IMR-90 (cell line): ENCODE measurements around the gene TNS3. TPM values are rescaled to one million over a fixed set of nuclear protein-coding genes. Genes with fewer than 3 reads are reported as not detected.

Experiments used
- ATAC-seq: fragments of 200-7000 bp; cut with Tn5 transposase; 2 replicates; pipeline ENCODE4 v1.9.1; 2020; ENCODE audit warnings: low read depth, mild to moderate bottlenecking, moderate library complexity
- BruUV-seq: library from RNA; stranded (reverse); fragments of 400-500 nt; replicated peaks from 2 replicates; lab custom pipeline; 2021; lab: Mats Ljungman, UMichigan
- CTCF ChIA-PET: fragments of 300-600 bp; formaldehyde crosslinking; extraction: SDS; loops from one replicate; lab custom pipeline; 2021; ENCODE audit warnings: antibody characterized with exemption; lab: Yijun Ruan, JAX
- POLR2A ChIA-PET: fragments of 300-600 bp; sonication (Branson Sonifier 250); formaldehyde crosslinking; loops from one replicate; lab custom pipeline; 2022; ENCODE audit warnings: antibody characterized with exemption; ENCODE audit not compliant: unreplicated experiment; lab: Charles Lee
- DNase-seq: peaks from one replicate; pipeline ENCODE4 v3.0.0; 2013
- H2AFZ ChIP-seq: replicated peaks from 2 replicates; pipeline ENCODE3; 2013; ENCODE audit warnings: low read length, mild to moderate bottlenecking; ENCODE audit not compliant: poor library complexity
- H2AK5ac ChIP-seq: 2 replicates; pipeline ENCODE4 v1.6.1; 2013; ENCODE audit warnings: low read depth, low read length, inconsistent platforms
- H2AK9ac ChIP-seq: replicated peaks from 2 replicates; pipeline ENCODE3; 2013; ENCODE audit warnings: mild to moderate bottlenecking, low read depth, low read length, moderate library complexity; ENCODE audit not compliant: poor library complexity
- H2BK120ac ChIP-seq: 2 replicates; pipeline ENCODE4 v1.6.1; 2013; ENCODE audit warnings: low read depth, low read length, inconsistent platforms
- H2BK15ac ChIP-seq: 3 replicates; pipeline ENCODE4 v1.6.1; 2013; ENCODE audit warnings: low read depth, low read length, inconsistent platforms
- H2BK20ac ChIP-seq: 2 replicates; pipeline ENCODE4 v1.6.1; 2013; ENCODE audit warnings: low read depth, mild to moderate bottlenecking, inconsistent platforms, low read length, moderate library complexity
- H2BK5ac ChIP-seq: 2 replicates; pipeline ENCODE4 v1.6.1; 2013; ENCODE audit warnings: mild to moderate bottlenecking, low read depth, low read length, inconsistent platforms; ENCODE audit not compliant: poor library complexity, severe bottlenecking
- H3K14ac ChIP-seq: replicated peaks from 2 replicates; pipeline ENCODE4 v1.6.1; 2013; ENCODE audit warnings: low read depth, low read length, inconsistent platforms
- H3K18ac ChIP-seq: 2 replicates; pipeline ENCODE4 v1.6.1; 2013; ENCODE audit warnings: low read depth, low read length, control low read depth
- H3K23ac ChIP-seq: 2 replicates; pipeline ENCODE4 v1.6.1; 2013; ENCODE audit warnings: low read depth, low read length, inconsistent platforms
- H3K27ac ChIP-seq: 2 replicates; pipeline ENCODE4 v1.5.1; 2013; ENCODE audit warnings: mild to moderate bottlenecking, control low read depth, low read length; ENCODE audit not compliant: insufficient read depth
- H3K27me3 ChIP-seq: 2 replicates; pipeline ENCODE4 v1.6.1; 2013; ENCODE audit warnings: low read length; ENCODE audit not compliant: control insufficient read depth, insufficient read depth
- H3K36me3 ChIP-seq: 2 replicates; pipeline ENCODE4 v1.6.1; 2013; ENCODE audit warnings: low read length, mixed read lengths; ENCODE audit not compliant: control insufficient read depth, insufficient read depth
- H3K4ac ChIP-seq: 2 replicates; pipeline ENCODE4 v1.6.1; 2013; ENCODE audit warnings: low read depth, low read length, inconsistent platforms
- H3K4me1 ChIP-seq: 2 replicates; pipeline ENCODE4 v1.6.1; 2013; ENCODE audit warnings: low read length, mixed read lengths; ENCODE audit not compliant: control insufficient read depth, insufficient read depth
- H3K4me2 ChIP-seq: 2 replicates; pipeline ENCODE4 v1.6.1; 2013; ENCODE audit warnings: low read depth, mild to moderate bottlenecking, control low read depth, low read length, moderate library complexity
- H3K4me3 ChIP-seq: 2 replicates; pipeline ENCODE4 v1.5.1; 2013; ENCODE audit warnings: low read depth, mild to moderate bottlenecking, control low read depth, low read length, moderate library complexity; ENCODE audit not compliant: insufficient read depth
- H3K56ac ChIP-seq: 2 replicates; pipeline ENCODE4 v1.6.1; 2013; ENCODE audit warnings: low read length, inconsistent platforms; ENCODE audit not compliant: insufficient read depth; ENCODE audit errors: extremely low read depth
- H3K79me1 ChIP-seq, 2 experiments: 2 replicates each; pipeline ENCODE4 v1.6.1; 2013; ENCODE audit warnings: low read length in 2 of 2, inconsistent platforms in 1 of 2, low read depth in 1 of 2
- H3K9ac ChIP-seq: 2 replicates; pipeline ENCODE4 v1.6.1; 2013; ENCODE audit warnings: low read depth, low read length, control low read depth
- H3K9me1 ChIP-seq: 2 replicates; pipeline ENCODE4 v1.6.1; 2013; ENCODE audit warnings: low read length, inconsistent platforms; ENCODE audit not compliant: insufficient read depth
- H3K9me3 ChIP-seq: 2 replicates; pipeline ENCODE4 v1.6.1; 2013; ENCODE audit warnings: low read length; ENCODE audit not compliant: control insufficient read depth, insufficient read depth
- H4K20me1 ChIP-seq: 2 replicates; pipeline ENCODE4 v1.6.1; 2013; ENCODE audit warnings: low read length, inconsistent platforms; ENCODE audit not compliant: insufficient read depth
- H4K5ac ChIP-seq: 2 replicates; pipeline ENCODE4 v1.6.1; 2013; ENCODE audit warnings: mild to moderate bottlenecking, low read depth, low read length, control low read depth
- H4K8ac ChIP-seq, 2 experiments: 2 replicates each; pipeline ENCODE4 v1.6.1; 2013; ENCODE audit warnings: low read depth in 2 of 2, low read length in 2 of 2, control low read depth in 1 of 2, inconsistent platforms in 1 of 2
- H4K91ac ChIP-seq: 2 replicates; pipeline ENCODE4 v1.6.1; 2013; ENCODE audit warnings: low read depth, low read length, inconsistent platforms; ENCODE audit not compliant: insufficient read depth
- BHLHE40 ChIP-seq: fragments of 150-350 bp; IDR thresholded peaks from 2 replicates; pipeline ENCODE4 v1.6.1; 2016; ENCODE audit warnings: mild to moderate bottlenecking, low read depth, low read length
- CEBPB ChIP-seq: IDR thresholded peaks from 2 replicates; pipeline ENCODE4 v1.6.1; 2012; ENCODE audit warnings: low read depth, low read length, improper control_type of control experiment
- CHD1 ChIP-seq: IDR thresholded peaks from 2 replicates; pipeline ENCODE4 v1.6.1; 2012; ENCODE audit warnings: low read depth, low read length, improper control_type of control experiment
- FOS ChIP-seq: fragments of 150-350 bp; IDR thresholded peaks from 2 replicates; pipeline ENCODE4 v1.6.1; 2016; ENCODE audit warnings: low read depth, low read length
- MAFK ChIP-seq: IDR thresholded peaks from 2 replicates; pipeline ENCODE4 v1.6.1; 2012; ENCODE audit warnings: low read depth, low read length, improper control_type of control experiment
- MAZ ChIP-seq: IDR thresholded peaks from 2 replicates; pipeline ENCODE4 v1.6.1; 2012; ENCODE audit warnings: low read depth, mild to moderate bottlenecking, low read length, improper control_type of control experiment, moderate library complexity, borderline replicate concordance
- MXI1 ChIP-seq: IDR thresholded peaks from 2 replicates; pipeline ENCODE4 v1.6.1; 2012; ENCODE audit warnings: low read depth, mild to moderate bottlenecking, low read length, moderate library complexity, borderline replicate concordance
- NFE2L2 ChIP-seq: fragments of 150-350 bp; IDR thresholded peaks from 2 replicates; pipeline ENCODE4 v1.6.1; 2016; ENCODE audit warnings: low read depth, mild to moderate bottlenecking, low read length
- POLR2A ChIP-seq: IDR thresholded peaks from 2 replicates; pipeline ENCODE4 v1.6.1; 2012; ENCODE audit warnings: mild to moderate bottlenecking, low read depth, low read length
- RCOR1 ChIP-seq: IDR thresholded peaks from 2 replicates; pipeline ENCODE4 v1.6.1; 2012; ENCODE audit warnings: mild to moderate bottlenecking, low read length, improper control_type of control experiment; ENCODE audit not compliant: insufficient replicate concordance
- RFX5 ChIP-seq: IDR thresholded peaks from 2 replicates; pipeline ENCODE4 v1.8.0; 2012; ENCODE audit warnings: low read depth, mild to moderate bottlenecking, low read length, moderate library complexity
- SMC3 ChIP-seq: fragments of 150-350 bp; IDR thresholded peaks from 2 replicates; pipeline ENCODE4 v1.6.1; 2016; ENCODE audit warnings: low read depth, mild to moderate bottlenecking, antibody characterized with exemption, low read length, moderate library complexity
- WGBS, 2 experiments: methylation state at CpG; one replicate each; pipeline versions ENCODE4 v1.1.5 to v1.1.7; 2013; ENCODE audit warnings: missing lambda C conversion rate in 2 of 2; ENCODE audit not compliant: insufficient read length in 1 of 2; ENCODE audit errors: extremely low coverage in 2 of 2; 5-methylcytosine and 5-hydroxymethylcytosine counted together
- dilution Hi-C: fragments of 300-500 bp; cut with HindIII; formaldehyde crosslinking; loops from one replicate; pipeline ENCODE4 v1.14.3; 2018; ENCODE audit warnings: low sequenced_read_pairs; ENCODE audit not compliant: unreplicated experiment
- in situ Hi-C: fragments of 300-500 bp; cut with MboI; formaldehyde crosslinking; loops from 3 replicates; pipeline ENCODE4 v1.14.3; 2019; ENCODE audit warnings: low sequenced_read_pairs, inconsistent platforms, mixed read lengths
- intact Hi-C: fragments of 100-400 bp; cut with micrococcal nuclease; formaldehyde crosslinking; loops from 2 replicates; pipeline ENCODE4 v1.10.0; 2022
- polyA plus RNA-seq, 3 experiments: library from polyadenylated mRNA; depleted of rRNA; stranded (reverse); fragments of >200 nt; gene quantifications; 2 replicates each; pipeline ENCODE4 v1.2.3, GENCODE V29; 2012; ENCODE audit warnings: low replicate concordance in 1 of 3
- total RNA-seq: library from RNA; depleted of rRNA; stranded (reverse); fragments of >200 nt; gene quantifications from 2 replicates; pipeline ENCODE4 v1.2.3, GENCODE V29; 2012
- TF ChIP-seq, protein P1 (sequence below): fragments of 150-350 bp; IDR thresholded peaks from 2 replicates; pipeline ENCODE4 v1.6.1; 2016; ENCODE audit warnings: low read depth, mild to moderate bottlenecking, low read length, moderate library complexity, borderline replicate concordance
- TF ChIP-seq, protein P2 (sequence below): fragments of 150-350 bp; IDR thresholded peaks from 2 replicates; pipeline ENCODE4 v1.6.1; 2017; ENCODE audit warnings: mild to moderate bottlenecking, antibody characterized with exemption, low read length, low read depth

The TNS3 gene
- total and polyA plus RNA-seq, 2 of the 4 experiments (the other 2 are of a cell fraction): 64.3 to 79.2 TPM

DNA sequence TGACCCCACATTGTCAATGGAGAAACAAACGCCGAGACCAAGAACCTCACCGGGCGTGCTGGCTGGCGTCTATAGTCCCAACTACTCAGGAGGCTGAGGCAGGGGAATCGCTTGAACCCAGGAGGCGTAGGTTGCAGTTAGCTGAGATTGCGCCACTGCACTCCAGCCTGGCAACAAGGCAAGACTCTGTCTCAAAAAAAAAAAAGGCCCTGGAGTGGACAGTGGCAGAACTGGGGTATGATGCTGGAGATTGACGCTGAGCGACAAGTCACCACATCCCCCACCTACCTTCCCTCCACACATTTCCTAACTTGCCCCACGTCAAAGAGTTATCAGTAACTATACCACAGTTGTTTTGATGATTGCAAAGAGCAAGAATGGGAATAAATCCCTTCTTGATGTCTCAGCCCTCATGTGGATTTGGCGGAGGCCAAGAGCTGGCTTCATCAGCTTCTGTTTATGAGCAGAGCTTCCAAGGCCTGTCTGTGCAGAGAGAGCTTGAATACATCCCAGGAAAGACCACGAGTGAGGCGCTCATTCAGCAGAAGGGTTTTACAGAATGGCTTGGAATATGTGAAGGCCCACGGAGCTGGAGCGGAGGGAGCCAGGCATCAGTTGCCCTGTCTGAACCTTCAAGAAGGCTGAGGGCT is 28.0 kb upstream of the TNS3 start:
- Histone ChIP-seq H3K9ac (peak overlapping the region; percentile 49), H2BK120ac (peak overlapping the region; percentile 95), H2AK5ac (peak overlapping the region; percentile 86), H3K56ac (peak overlapping the region; percentile 96), H3K18ac (peak overlapping the region; percentile 77), H3K23ac (peak overlapping the region; percentile 69; the same call in 1 of the 2 replicates), H3K4me3 (no peak overlapping the region), H2BK5ac (peak overlapping the region; percentile 93), H2AK9ac (peak overlapping the region; percentile 0), H3K27me3 (no peaks in the 10 kb centered on the region; the same call in 1 of the 2 replicates), H3K4me2 (peak overlapping the region; percentile 28), H3K4ac (peak overlapping the region; percentile 95), H2AFZ (peak overlapping the region; percentile 55), H3K9me1 (peaks cover 22% of the 10 kb centered on the region), H3K14ac (peak overlapping the region; percentile 84), H2BK20ac (peak overlapping the region; percentile 93), H2BK15ac (peak overlapping the region; percentile 49; the same call in 1 of the 3 replicates), H4K20me1 (no peaks in the 10 kb centered on the region; the same call in 1 of the 2 replicates), H3K79me1 (0 out of 4 replicates have a peak, but pooled peaks cover 0 to 3% of the 10 kb centered on the region in 2 experiments), H3K27ac (peak overlapping the region; percentile 86), H3K9me3 (no peaks in the 10 kb centered on the region), H4K5ac (peak overlapping the region; percentile 66), H3K36me3 (no peaks in the 10 kb centered on the region), H3K4me1 (peaks cover 23% of the 10 kb centered on the region), H4K8ac (peak overlapping the region; percentile 39 to 91; a peak in 3 of 4 replicates), H4K91ac (peak overlapping the region; percentile 95)
- peak; percentile 80 for ATAC-seq
- 64% methylated on average over 2 of the region's 16 CpGs; no CpG with 5 or more reads in 1 of the 2 experiments for WGBS, 2 experiments
- CTCF ChIA-PET: interaction anchor here (1.0 to 1.7 kb wide), 3 partner anchors 14 to 209 kb away, joined by 3 to 7 read pairs (median 4); no protein-coding TSS in a partner anchor
- peak; percentile 97 for DNase-seq
- intact Hi-C loops: loop anchor here (5.0 kb wide), 2 partner anchors 38 to 42 kb away; no protein-coding TSS in a partner anchor
- POLR2A ChIA-PET: interaction anchor here (0.6 to 1.6 kb wide), 7 partner anchors 13 to 127 kb away, joined by 3 to 8 read pairs (median 5); no protein-coding TSS in a partner anchor
- in situ Hi-C loops: no loop called here
- no TSS peak for BruUV-seq
- dilution Hi-C loops: no loop called here
- no peak for TF ChIP-seq BHLHE40
- no peak for TF ChIP-seq NFE2L2
- peak; percentile 36 for TF ChIP-seq RCOR1
- no peak for TF ChIP-seq MXI1
- TF ChIP-seq POLR2A: peak; percentile 38; the same call in 1 of the 2 replicates
- TF ChIP-seq, protein P1, sequence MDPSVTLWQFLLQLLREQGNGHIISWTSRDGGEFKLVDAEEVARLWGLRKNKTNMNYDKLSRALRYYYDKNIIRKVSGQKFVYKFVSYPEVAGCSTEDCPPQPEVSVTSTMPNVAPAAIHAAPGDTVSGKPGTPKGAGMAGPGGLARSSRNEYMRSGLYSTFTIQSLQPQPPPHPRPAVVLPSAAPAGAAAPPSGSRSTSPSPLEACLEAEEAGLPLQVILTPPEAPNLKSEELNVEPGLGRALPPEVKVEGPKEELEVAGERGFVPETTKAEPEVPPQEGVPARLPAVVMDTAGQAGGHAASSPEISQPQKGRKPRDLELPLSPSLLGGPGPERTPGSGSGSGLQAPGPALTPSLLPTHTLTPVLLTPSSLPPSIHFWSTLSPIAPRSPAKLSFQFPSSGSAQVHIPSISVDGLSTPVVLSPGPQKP: no peak
- peak; percentile 54; the same call in 1 of the 2 replicates for TF ChIP-seq FOS
- peak; percentile 42; the same call in 1 of the 2 replicates for TF ChIP-seq RFX5
- TF ChIP-seq MAFK: no peak
- peak; percentile 88 for TF ChIP-seq CEBPB
- TF ChIP-seq MAZ: no peak
- TF ChIP-seq, protein P2, sequence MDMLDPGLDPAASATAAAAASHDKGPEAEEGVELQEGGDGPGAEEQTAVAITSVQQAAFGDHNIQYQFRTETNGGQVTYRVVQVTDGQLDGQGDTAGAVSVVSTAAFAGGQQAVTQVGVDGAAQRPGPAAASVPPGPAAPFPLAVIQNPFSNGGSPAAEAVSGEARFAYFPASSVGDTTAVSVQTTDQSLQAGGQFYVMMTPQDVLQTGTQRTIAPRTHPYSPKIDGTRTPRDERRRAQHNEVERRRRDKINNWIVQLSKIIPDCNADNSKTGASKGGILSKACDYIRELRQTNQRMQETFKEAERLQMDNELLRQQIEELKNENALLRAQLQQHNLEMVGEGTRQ: no peak
- no peak for TF ChIP-seq SMC3
- no peak; the same call in 1 of the 2 replicates for TF ChIP-seq CHD1
